ENCODE measurements around the gene ROR2. TPM values are rescaled to one million over a fixed set of nuclear protein-coding genes. Genes with fewer than 3 reads are reported as not detected.

ROR2 gene
- total and polyA plus RNA-seq, 2 donors: 4.5 to 7.1 TPM

- Histone ChIP-seq H3K27ac (ENCODE audit: low read depth in 1 of 2, low read length in 1 of 2) (no peak overlapping the region), H3K4me1 (ENCODE audit: control insufficient read depth in 2 of 2, insufficient read depth in 2 of 2, low read length in 2 of 2) (no peaks in the 10 kb centered on the region), H3K27me3 (ENCODE audit: control insufficient read depth in 2 of 2, insufficient read depth in 1 of 2, low read length in 1 of 2) (peaks cover 0 to 7% of the 10 kb centered on the region in 2 donors), H3K4me3 (ENCODE audit: low read length in 2 of 2) (no peak overlapping the region), H3K36me3 (ENCODE audit: control insufficient read depth in 2 of 2, insufficient read depth in 2 of 2, low read length in 1 of 2) (no peaks in the 10 kb centered on the region), H3K9me3 (ENCODE audit: control insufficient read depth in 2 of 2, insufficient read depth in 1 of 2, low read length in 1 of 2) (no peaks in the 10 kb centered on the region)
- DNase-seq (ENCODE audit: low read depth in 6 of 9, low spot score in 9 of 9): no peak
- WGBS: 95% methylated on average over 10 of the region's 10 CpGs
Measured at GRCh38 chr9:91770229-91770628, 179.8 kb downstream of the ROR2 start.

DNA sequence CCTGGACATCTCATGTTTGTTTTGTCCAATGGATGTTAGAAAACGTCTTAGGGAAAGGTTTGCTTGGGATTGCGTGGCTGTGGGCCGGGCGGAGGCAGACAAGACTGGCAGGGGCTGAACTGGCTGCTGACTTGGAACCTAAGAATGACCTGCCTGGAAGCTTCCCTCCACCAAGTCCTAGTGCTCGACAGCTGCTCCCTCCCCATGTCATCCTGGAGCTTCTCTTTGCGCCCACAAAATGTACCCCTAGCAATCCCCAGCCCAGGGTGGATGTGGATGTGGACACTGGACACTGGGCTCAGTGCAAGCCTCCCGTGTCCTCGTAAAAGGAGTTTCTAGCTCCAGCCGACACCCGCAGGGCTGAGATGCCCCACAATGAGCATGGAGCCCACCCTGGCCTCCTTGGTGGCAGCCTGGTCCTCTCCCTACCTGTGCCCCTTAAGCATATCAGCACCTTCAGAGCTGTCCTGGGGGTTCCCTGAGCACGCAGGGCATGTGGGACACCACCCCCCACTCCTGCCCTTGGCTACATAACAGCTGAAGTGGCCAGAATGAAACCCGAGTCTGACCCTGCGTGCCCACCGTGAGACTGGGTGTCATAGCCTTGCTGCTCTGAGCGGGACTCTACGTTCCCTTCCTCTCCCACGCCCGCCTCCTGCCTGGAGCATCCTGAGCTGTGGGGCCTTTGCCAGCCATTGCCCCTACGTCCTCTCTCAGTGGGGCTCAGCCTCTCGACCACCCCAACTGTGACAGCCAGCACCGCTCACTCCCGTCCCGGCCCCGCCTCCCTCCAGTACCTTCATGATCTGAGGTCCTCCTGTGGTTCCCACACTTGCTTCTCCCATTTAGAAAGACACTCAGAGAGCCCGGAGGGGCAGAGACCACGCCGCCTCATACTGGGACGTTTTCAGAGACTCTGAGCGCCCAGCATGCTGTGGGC is 180.8 kb downstream of the ROR2 start:
- no peaks in the 10 kb centered on the region for H3K36me3 ChIP-seq (ENCODE audit: control insufficient read depth in 2 of 2, insufficient read depth in 2 of 2, low read length in 1 of 2)
- WGBS: 95% methylated on average over 29 of the region's 29 CpGs
- H3K9me3 ChIP-seq (ENCODE audit: control insufficient read depth in 2 of 2, insufficient read depth in 1 of 2, low read length in 1 of 2): no peaks in the 10 kb centered on the region
- H3K27ac ChIP-seq (ENCODE audit: low read depth in 1 of 2, low read length in 1 of 2): no peak overlapping the region
- no peak overlapping the region for H3K4me3 ChIP-seq (ENCODE audit: low read length in 2 of 2)
- H3K4me1 ChIP-seq (ENCODE audit: control insufficient read depth in 2 of 2, insufficient read depth in 2 of 2, low read length in 2 of 2): no peaks in the 10 kb centered on the region
- peaks cover 0 to 7% of the 10 kb centered on the region in 2 donors for H3K27me3 ChIP-seq (ENCODE audit: control insufficient read depth in 2 of 2, insufficient read depth in 1 of 2, low read length in 1 of 2)
- no peak for DNase-seq (ENCODE audit: low read depth in 6 of 9, low spot score in 9 of 9)

GRCh38 chr9:91768507-91768906 is 181.5 kb downstream of the ROR2 start:
- Histone ChIP-seq H3K27me3 (ENCODE audit: control insufficient read depth in 2 of 2, insufficient read depth in 1 of 2, low read length in 1 of 2) (peaks cover 0 to 7% of the 10 kb centered on the region in 2 donors), H3K4me3 (ENCODE audit: low read length in 2 of 2) (no peak overlapping the region), H3K36me3 (ENCODE audit: control insufficient read depth in 2 of 2, insufficient read depth in 2 of 2, low read length in 1 of 2) (no peaks in the 10 kb centered on the region), H3K9me3 (ENCODE audit: control insufficient read depth in 2 of 2, insufficient read depth in 1 of 2, low read length in 1 of 2) (no peaks in the 10 kb centered on the region), H3K27ac (ENCODE audit: low read depth in 1 of 2, low read length in 1 of 2) (no peak overlapping the region), H3K4me1 (ENCODE audit: control insufficient read depth in 2 of 2, insufficient read depth in 2 of 2, low read length in 2 of 2) (no peaks in the 10 kb centered on the region)
- WGBS: 96% methylated on average over 15 of the region's 15 CpGs
- no peak for DNase-seq (ENCODE audit: low read depth in 6 of 9, low spot score in 9 of 9)

DNA sequence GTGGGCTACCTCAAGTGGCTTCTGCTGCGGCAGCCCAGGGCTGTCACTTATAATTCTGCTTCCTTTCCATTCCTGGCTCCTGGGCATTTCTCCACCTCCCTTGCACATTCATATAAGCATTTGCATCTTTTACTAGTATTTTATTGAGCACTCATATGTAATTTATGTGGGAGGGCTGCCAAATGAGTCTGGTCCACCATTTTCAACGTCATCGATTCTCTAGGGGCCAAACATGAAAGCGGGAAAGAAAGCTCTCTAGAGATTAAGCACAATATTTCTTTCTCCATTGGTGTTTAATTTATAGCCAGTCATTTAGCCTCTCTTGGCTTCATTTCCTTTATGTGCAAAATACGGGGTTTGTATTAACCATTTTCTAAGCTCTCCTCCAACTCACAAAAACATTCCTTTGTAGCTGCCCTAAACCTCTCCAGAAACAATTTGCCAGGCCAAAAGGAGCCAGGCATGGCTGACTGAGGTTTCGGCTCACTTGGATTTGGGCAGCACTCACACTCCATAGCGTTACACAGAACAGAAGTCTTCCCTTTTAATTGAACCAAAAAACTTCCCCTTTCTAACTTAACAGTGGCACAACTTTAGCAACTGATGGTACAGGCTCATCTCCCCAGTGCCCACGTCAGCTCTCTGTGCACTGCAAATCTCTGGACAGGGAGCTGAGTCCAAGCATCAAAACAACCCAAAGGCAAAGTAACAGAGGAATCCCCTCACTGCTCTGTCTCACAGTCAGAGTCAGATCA is 183.5 kb downstream of the ROR2 start:
- H3K9me3 ChIP-seq (ENCODE audit: control insufficient read depth in 2 of 2, insufficient read depth in 1 of 2, low read length in 1 of 2): peaks cover 0 to under 1% of the 10 kb centered on the region in 2 donors
- H3K27me3 ChIP-seq (ENCODE audit: control insufficient read depth in 2 of 2, insufficient read depth in 1 of 2, low read length in 1 of 2): peaks cover 0 to 7% of the 10 kb centered on the region in 2 donors
- no peak overlapping the region for H3K4me3 ChIP-seq (ENCODE audit: low read length in 2 of 2)
- WGBS: 23% methylated on average over 8 of the region's 8 CpGs
- no peaks in the 10 kb centered on the region for H3K4me1 ChIP-seq (ENCODE audit: control insufficient read depth in 2 of 2, insufficient read depth in 2 of 2, low read length in 2 of 2)
- no peaks in the 10 kb centered on the region for H3K36me3 ChIP-seq (ENCODE audit: control insufficient read depth in 2 of 2, insufficient read depth in 2 of 2, low read length in 1 of 2)
- no peak overlapping the region for H3K27ac ChIP-seq (ENCODE audit: low read depth in 1 of 2, low read length in 1 of 2)
- DNase-seq (ENCODE audit: low read depth in 6 of 9, low spot score in 9 of 9): no peak

GRCh38 chr9:91765296-91765695 is 184.7 kb downstream of the ROR2 start:
- 18% methylated on average over 1 of the region's 1 CpG for WGBS
- Histone ChIP-seq H3K27me3 (ENCODE audit: control insufficient read depth in 2 of 2, insufficient read depth in 1 of 2, low read length in 1 of 2) (peaks cover 0 to 7% of the 10 kb centered on the region in 2 donors), H3K27ac (ENCODE audit: low read depth in 1 of 2, low read length in 1 of 2) (no peak overlapping the region), H3K4me1 (ENCODE audit: control insufficient read depth in 2 of 2, insufficient read depth in 2 of 2, low read length in 2 of 2) (no peaks in the 10 kb centered on the region), H3K4me3 (ENCODE audit: low read length in 2 of 2) (no peak overlapping the region), H3K36me3 (ENCODE audit: control insufficient read depth in 2 of 2, insufficient read depth in 2 of 2, low read length in 1 of 2) (no peaks in the 10 kb centered on the region), H3K9me3 (ENCODE audit: control insufficient read depth in 2 of 2, insufficient read depth in 1 of 2, low read length in 1 of 2) (peaks cover 0 to 4% of the 10 kb centered on the region in 2 donors)
- DNase-seq (ENCODE audit: low read depth in 6 of 9, low spot score in 9 of 9): no peak

DNA sequence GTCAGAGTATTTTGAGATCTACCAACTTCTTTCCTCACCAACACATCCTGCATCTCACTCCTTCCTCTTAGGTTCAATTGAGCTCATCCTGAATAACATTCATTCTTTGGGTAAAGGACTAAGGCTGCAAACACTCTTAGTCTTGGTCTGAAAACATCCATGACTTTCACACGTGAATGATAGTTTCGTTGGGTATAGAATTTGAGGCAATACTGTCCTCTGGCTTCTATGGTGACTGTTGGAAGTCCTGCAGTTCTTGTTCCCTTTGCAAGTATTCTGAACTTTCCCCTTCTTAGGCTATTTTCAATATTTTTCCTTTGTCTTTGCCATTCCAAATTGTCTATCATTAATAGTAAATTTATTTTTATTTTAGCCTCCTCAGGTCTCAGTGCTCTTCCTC is 185.4 kb downstream of the ROR2 start:
- Histone ChIP-seq H3K9me3 (ENCODE audit: control insufficient read depth in 2 of 2, insufficient read depth in 1 of 2, low read length in 1 of 2) (peaks cover 0 to 4% of the 10 kb centered on the region in 2 donors), H3K27me3 (ENCODE audit: control insufficient read depth in 2 of 2, insufficient read depth in 1 of 2, low read length in 1 of 2) (peaks cover 0 to 7% of the 10 kb centered on the region in 2 donors), H3K36me3 (ENCODE audit: control insufficient read depth in 2 of 2, insufficient read depth in 2 of 2, low read length in 1 of 2) (no peaks in the 10 kb centered on the region), H3K27ac (ENCODE audit: low read depth in 1 of 2, low read length in 1 of 2) (no peak overlapping the region), H3K4me3 (ENCODE audit: low read length in 2 of 2) (no peak overlapping the region), H3K4me1 (ENCODE audit: control insufficient read depth in 2 of 2, insufficient read depth in 2 of 2, low read length in 2 of 2) (no peaks in the 10 kb centered on the region)
- 98% methylated on average over 2 of the region's 2 CpGs for WGBS
- DNase-seq (ENCODE audit: low read depth in 6 of 9, low spot score in 9 of 9): no peak

GRCh38 chr9:91761362-91761761 is 188.7 kb downstream of the ROR2 start:
- Histone ChIP-seq H3K27me3 (ENCODE audit: control insufficient read depth in 2 of 2, insufficient read depth in 1 of 2, low read length in 1 of 2) (peaks cover 0 to 2% of the 10 kb centered on the region in 2 donors), H3K4me1 (ENCODE audit: control insufficient read depth in 2 of 2, insufficient read depth in 2 of 2, low read length in 2 of 2) (no peaks in the 10 kb centered on the region), H3K9me3 (ENCODE audit: control insufficient read depth in 2 of 2, insufficient read depth in 1 of 2, low read length in 1 of 2) (peaks cover 0 to 4% of the 10 kb centered on the region in 2 donors), H3K4me3 (ENCODE audit: low read length in 2 of 2) (no peak overlapping the region), H3K36me3 (ENCODE audit: control insufficient read depth in 2 of 2, insufficient read depth in 2 of 2, low read length in 1 of 2) (no peaks in the 10 kb centered on the region), H3K27ac (ENCODE audit: low read depth in 1 of 2, low read length in 1 of 2) (no peak overlapping the region)
- DNase-seq (ENCODE audit: low read depth in 6 of 9, low spot score in 9 of 9): no peak
- 97% methylated on average over 4 of the region's 4 CpGs for WGBS

GRCh38 chr9:91760906-91761305 is 189.1 kb downstream of the ROR2 start:
- Histone ChIP-seq H3K27me3 (ENCODE audit: control insufficient read depth in 2 of 2, insufficient read depth in 1 of 2, low read length in 1 of 2) (no peaks in the 10 kb centered on the region), H3K4me1 (ENCODE audit: control insufficient read depth in 2 of 2, insufficient read depth in 2 of 2, low read length in 2 of 2) (no peaks in the 10 kb centered on the region), H3K4me3 (ENCODE audit: low read length in 2 of 2) (no peak overlapping the region), H3K27ac (ENCODE audit: low read depth in 1 of 2, low read length in 1 of 2) (no peak overlapping the region), H3K36me3 (ENCODE audit: control insufficient read depth in 2 of 2, insufficient read depth in 2 of 2, low read length in 1 of 2) (no peaks in the 10 kb centered on the region), H3K9me3 (ENCODE audit: control insufficient read depth in 2 of 2, insufficient read depth in 1 of 2, low read length in 1 of 2) (peaks cover 0 to 4% of the 10 kb centered on the region in 2 donors)
- WGBS: 65% methylated on average over 1 of the region's 1 CpG
- DNase-seq (ENCODE audit: low read depth in 6 of 9, low spot score in 9 of 9): no peak

GRCh38 chr9:91758491-91758981 is 191.5 kb downstream of the ROR2 start:
- peaks cover 0 to 4% of the 10 kb centered on the region in 2 donors for H3K9me3 ChIP-seq (ENCODE audit: control insufficient read depth in 2 of 2, insufficient read depth in 1 of 2, low read length in 1 of 2)
- H3K36me3 ChIP-seq (ENCODE audit: control insufficient read depth in 2 of 2, insufficient read depth in 2 of 2, low read length in 1 of 2): no peaks in the 10 kb centered on the region
- H3K27me3 ChIP-seq (ENCODE audit: control insufficient read depth in 2 of 2, insufficient read depth in 1 of 2, low read length in 1 of 2): no peaks in the 10 kb centered on the region
- H3K4me1 ChIP-seq (ENCODE audit: control insufficient read depth in 2 of 2, insufficient read depth in 2 of 2, low read length in 2 of 2): no peaks in the 10 kb centered on the region
- H3K4me3 ChIP-seq (ENCODE audit: low read length in 2 of 2): no peak overlapping the region
- H3K27ac ChIP-seq (ENCODE audit: low read depth in 1 of 2, low read length in 1 of 2): no peak overlapping the region
- WGBS: 63% methylated on average over 5 of the region's 5 CpGs
- peak in 3 of 9 donors; percentile 23 to 42 (median 30) for DNase-seq (ENCODE audit: low read depth in 6 of 9, low spot score in 9 of 9)
